Endothelial cell of hepatic sinusoid (primary cell): Measurements from ENCODE around the gene IL6ST.

Experiments
- in situ Hi-C: cut with HindIII; loops from 2 replicates; pipeline ENCODE4 v1.10.0; 2017; ENCODE audit warnings: low sequenced_read_pairs

The IL6ST gene

DNA sequence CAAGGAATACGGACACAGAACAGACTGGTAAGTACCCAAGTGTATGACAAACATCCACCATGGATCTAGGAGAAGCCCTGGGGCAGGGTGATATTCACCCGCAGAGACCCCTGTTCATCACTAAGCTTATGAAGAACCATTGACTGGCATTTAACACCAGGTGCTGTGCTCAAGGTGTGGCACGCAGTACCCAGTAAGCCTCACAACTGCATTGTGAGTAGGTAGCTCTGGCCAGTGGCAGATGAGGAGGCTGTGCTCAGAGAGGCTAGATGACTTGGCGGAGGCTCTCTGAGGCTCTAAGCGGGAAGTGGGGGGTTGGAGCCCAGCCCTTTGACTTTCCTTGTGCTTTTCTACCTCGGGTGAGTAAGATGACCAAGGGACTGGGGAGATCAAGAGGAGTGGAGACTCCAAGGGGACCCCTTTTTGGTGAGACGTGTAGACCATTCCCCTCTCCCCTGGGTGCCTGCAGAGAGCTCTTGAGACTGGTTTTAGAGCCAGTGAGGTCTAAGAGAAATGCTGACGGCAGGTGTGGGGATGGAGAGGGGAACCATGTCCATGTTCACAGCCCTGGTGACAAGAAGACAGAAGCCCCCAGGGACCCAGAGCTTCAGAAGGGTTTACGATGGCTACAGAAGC, 70.8 kb downstream of the IL6ST start:
- in situ Hi-C loops = no loop called here

GRCh38 chr5:55923177-55923771, 71.5 kb downstream of the IL6ST start:
- in situ Hi-C loops = no loop called here

GRCh38 chr5:55921617-55922016, 73.1 kb downstream of the IL6ST start:
- in situ Hi-C loops = no loop called here

DNA sequence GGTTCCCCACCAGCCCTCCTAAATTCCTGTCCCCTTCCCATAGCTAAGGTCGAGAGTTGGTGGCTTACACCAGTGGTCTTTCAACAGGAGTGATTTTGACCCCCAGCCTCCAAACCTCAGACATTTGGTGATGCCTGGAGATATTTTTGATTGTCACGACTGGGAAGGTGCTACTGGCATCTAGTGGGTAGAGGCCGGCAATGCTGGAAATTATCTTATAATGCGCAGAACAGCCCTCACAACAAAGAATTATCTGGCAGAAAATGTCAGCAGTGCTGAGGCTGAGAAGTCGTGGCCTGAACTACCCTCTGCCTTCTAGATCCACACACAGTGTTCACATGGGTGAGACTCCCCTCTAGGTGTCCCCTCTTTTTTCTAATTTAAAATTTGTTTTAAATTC, 74.0 kb downstream of the IL6ST start:
- in situ Hi-C loops = no loop called here

DNA sequence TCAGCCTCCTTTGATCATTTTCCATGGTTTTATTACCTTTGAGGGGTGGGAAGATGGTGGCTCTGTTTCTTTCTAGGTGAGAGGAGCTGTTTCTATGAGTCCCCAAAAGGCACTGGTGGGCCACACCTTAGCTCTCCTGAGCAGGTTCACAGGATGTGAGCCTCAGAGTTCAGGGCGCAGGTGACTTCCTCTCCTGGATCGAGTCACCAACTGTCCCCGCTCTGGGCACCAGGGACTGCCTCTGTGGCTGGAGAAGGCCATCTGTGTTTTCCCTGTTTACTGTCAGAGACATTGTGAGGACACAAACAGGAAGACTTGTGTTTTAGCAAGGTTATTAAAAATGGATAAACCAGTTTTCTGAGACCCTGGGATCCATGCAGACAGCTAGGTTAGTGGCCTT, 75.1 kb downstream of the IL6ST start:
- in situ Hi-C loops = no loop called here

- in situ Hi-C loops = no loop called here
These were observed 76.4 kb downstream of the IL6ST start for GRCh38 chr5:55918087-55919035.

DNA sequence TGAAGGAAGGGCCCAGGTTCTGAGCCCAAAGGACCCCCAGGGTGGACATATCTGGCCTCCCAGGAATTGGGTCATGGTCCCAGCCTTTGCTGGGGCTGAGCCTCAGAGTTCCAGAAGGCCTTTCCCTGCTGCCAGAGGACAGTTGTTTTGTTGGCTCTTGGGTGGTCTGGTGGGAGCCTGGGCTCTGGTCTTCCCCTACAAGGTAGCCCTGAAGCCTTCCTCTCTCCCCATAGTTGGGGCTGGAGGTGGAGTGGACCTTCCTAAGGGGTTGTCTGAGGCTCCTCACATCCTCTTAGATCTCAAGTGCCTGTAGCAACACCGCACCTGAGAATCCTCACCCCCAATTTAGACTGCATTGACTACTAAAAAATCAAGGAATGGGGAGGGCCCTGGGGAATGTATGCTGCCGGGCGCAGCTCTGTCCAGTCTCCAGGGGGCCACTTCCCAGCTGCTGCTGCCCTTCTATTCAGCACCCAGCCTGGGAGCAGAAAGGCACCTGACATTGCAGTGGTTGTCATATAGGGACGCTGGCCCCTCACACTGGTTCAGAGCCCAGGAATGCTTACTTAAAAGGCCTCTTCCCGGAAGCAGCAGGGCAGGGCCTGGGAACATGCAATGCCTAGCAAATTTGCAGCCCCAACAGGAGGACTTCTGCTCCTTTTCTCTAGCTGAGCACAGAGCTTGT, 77.2 kb downstream of the IL6ST start:
- in situ Hi-C loops = no loop called here

GRCh38 chr5:55916986-55917385, 77.8 kb downstream of the IL6ST start:
- in situ Hi-C loops = no loop called here

DNA sequence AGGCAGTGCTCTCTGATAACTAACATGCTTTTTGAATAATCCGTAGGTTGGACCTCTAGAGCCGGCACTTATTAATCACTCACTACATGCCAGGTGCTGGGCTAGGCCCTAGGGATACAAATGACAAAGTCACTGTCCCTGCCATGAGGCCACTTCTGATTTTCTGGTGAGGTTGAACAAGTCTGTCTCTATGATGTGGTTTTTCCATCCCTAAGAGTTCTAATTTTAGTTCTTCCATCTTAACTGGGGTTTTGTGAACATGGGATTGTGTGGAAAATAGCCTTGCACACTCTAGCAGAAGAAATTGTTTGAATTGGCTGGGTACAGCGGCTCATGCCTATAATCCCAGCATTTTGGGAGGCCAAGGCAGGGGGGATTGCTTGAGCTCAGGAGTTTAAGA, 79.0 kb downstream of the IL6ST start:
- in situ Hi-C loops = no loop called here

DNA sequence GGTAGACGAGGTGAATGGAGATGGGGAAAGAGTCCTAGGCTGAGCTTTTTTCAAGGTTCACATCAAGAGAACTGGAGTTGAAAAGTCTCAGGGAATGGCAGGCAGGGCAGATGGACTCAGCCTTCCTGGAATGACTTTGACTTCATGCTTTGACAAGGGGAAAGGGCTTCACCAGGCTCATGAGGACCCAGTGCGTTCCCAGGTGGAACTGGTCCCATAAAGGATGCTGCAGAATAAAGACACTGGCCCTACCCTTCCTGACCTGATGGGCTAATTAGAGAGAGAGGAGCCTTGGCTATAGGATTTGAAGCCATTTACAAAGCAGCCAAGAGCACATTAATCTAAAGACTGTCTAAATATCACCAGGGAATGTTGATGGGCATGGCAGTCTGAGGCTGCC, 79.8 kb downstream of the IL6ST start:
- in situ Hi-C loops = no loop called here

DNA sequence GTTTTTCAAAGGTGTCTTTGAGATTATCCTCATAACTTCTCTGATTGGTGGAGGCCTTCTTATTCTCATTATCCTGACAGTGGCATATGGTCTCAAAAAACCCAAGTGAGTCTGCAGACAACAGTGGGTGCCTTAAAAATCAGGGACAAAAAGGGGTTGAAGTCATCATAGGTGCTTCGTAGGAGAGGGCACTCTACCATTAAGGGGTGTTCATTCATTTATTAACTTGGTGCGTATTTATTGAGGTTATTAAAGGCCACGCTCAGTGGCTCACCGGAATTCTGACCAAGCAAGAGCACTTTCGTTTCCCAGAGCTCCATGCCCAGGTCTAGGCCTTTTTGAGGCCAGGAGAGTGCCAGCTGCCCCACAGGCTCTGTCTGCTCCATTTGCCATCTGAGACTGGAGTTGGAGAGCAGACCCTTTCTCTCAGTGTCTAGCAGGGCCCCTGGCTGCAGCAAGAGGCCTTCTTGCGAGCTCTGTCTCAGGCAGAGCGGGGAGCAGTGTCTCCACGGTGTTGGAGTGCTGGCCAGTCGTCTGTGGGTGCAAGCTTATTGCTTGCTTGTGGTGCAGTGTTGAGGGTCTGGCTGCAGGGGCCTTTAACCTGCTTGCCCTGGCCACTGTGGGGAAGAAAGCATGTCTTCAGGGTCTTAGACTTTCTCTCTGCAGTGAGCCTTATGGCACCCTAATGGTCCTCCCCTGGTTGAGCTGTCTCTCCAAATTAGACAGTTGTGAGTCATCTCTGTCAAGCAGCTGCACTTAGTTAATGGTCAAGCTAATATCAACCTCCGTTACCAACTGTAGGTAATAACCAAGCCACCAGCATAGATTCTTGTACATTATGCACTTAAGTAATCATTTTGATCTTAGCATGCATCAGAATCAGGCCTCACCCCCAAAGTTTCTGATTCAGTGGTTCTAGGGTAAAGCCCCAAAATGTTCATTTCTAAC, 81.0 kb downstream of the IL6ST start:
- in situ Hi-C loops = no loop called here

GRCh38 chr5:55911784-55912653, 82.7 kb downstream of the IL6ST start:
- in situ Hi-C loops = no loop called here

GRCh38 chr5:55908804-55909203, 86.0 kb downstream of the IL6ST start:
- in situ Hi-C loops = no loop called here

DNA sequence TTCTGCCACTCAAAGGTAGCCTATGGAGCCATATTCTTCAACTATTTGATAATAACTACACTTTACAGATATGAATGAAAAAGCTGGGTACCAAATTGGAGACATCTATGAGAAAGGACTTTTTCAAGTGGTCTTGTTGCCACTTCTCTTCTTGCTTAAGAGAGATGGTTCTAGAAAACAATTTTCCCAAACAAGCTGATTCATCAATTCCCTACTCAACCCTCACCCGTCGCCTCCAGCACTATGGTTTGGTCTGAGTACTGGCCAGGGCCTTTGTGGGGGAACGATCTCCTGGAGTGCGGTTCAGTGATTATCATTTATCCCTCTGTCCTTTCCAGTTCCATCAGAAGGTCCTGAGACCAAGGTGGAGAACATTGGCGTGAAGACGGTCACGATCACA, 86.8 kb downstream of the IL6ST start:
- in situ Hi-C loops = no loop called here

GRCh38 chr5:55905251-55905650, 89.5 kb downstream of the IL6ST start:
- in situ Hi-C loops = no loop called here

GRCh38 chr5:55904152-55904551, 90.6 kb downstream of the IL6ST start:
- in situ Hi-C loops = no loop called here

- in situ Hi-C loops = no loop called here
These were observed 91.6 kb downstream of the IL6ST start for GRCh38 chr5:55903121-55903701.

GRCh38 chr5:55902696-55903095, 92.1 kb downstream of the IL6ST start:
- in situ Hi-C loops = no loop called here

DNA sequence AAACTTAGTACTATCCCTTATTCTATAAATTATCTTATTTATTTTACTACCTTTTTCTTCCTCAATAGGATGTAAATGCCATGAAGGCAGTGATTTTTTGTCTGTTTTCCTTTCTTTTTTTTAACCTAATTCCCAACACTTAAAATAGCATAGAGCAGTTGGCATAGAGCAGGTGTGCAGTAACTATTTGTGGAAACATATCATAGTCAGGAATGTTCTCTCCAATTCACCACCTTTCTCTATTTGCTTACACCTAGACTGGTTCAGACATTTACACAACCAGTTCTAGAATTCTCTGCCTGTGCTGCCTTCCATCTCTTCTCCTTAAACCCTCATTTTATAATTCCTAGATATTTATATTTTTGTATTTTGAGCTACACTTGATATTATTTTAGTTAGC, 94.0 kb downstream of the IL6ST start:
- in situ Hi-C loops = no loop called here
